ENCODE measurements around the gene MAPK8.

The MAPK8 gene

GRCh38 chr10:48439581-48440041 is 133.1 kb downstream of the MAPK8 start:
- H3K9ac ChIP-seq: no peak overlapping the region
- H3K36me3 ChIP-seq (ENCODE audit: control insufficient read depth, insufficient read depth, low read length): no peaks in the 10 kb centered on the region
- no peaks in the 10 kb centered on the region for H3K9me3 ChIP-seq (ENCODE audit: control insufficient read depth, low read length)
- H3K4me2 ChIP-seq (ENCODE audit: low read length): peak overlapping the region; percentile 40
- peak overlapping the region; percentile 88 for H3K27ac ChIP-seq
- H3K27me3 ChIP-seq (ENCODE audit: control insufficient read depth, insufficient read depth, low read length): no peaks in the 10 kb centered on the region
- TF ChIP-seq CTCF (IDR thresholded peaks at IDR 0.05): no peak
- H2AFZ ChIP-seq: peak overlapping the region; percentile 70
- H3K79me2 ChIP-seq: no peaks in the 10 kb centered on the region
- H3K4me1 ChIP-seq: peaks cover 27% of the 10 kb centered on the region
- H3K4me3 ChIP-seq (ENCODE audit: low read depth, low read length): no peak overlapping the region

- no peak overlapping the region for H3K4me2 ChIP-seq (ENCODE audit: low read length)
- no peaks in the 10 kb centered on the region for H3K79me2 ChIP-seq
- no peaks in the 10 kb centered on the region for H3K27me3 ChIP-seq (ENCODE audit: control insufficient read depth, insufficient read depth, low read length)
- peaks cover 37% of the 10 kb centered on the region for H3K4me1 ChIP-seq
- H3K36me3 ChIP-seq (ENCODE audit: control insufficient read depth, insufficient read depth, low read length): no peaks in the 10 kb centered on the region
- TF ChIP-seq CTCF (IDR thresholded peaks at IDR 0.05): no peak
- H3K27ac ChIP-seq: peak overlapping the region; percentile 88
- no peaks in the 10 kb centered on the region for H3K9me3 ChIP-seq (ENCODE audit: control insufficient read depth, low read length)
- H2AFZ ChIP-seq: no peak overlapping the region
- no peak overlapping the region for H3K4me3 ChIP-seq (ENCODE audit: low read depth, low read length)
- H3K9ac ChIP-seq: no peak overlapping the region
Observed at GRCh38 chr10:48440771-48441170, 134.3 kb downstream of the MAPK8 start.

- TF ChIP-seq CTCF (IDR thresholded peaks at IDR 0.05): no peak
- H3K4me1 ChIP-seq: peaks cover 32% of the 10 kb centered on the region
- no peak overlapping the region for H2AFZ ChIP-seq
- no peak overlapping the region for H3K4me2 ChIP-seq (ENCODE audit: low read length)
- H3K36me3 ChIP-seq (ENCODE audit: control insufficient read depth, insufficient read depth, low read length): no peaks in the 10 kb centered on the region
- no peak overlapping the region for H3K27ac ChIP-seq
- peaks cover 4% of the 10 kb centered on the region for H3K79me2 ChIP-seq
- no peak overlapping the region for H3K4me3 ChIP-seq (ENCODE audit: low read depth, low read length)
- H3K9me3 ChIP-seq (ENCODE audit: control insufficient read depth, low read length): no peaks in the 10 kb centered on the region
- no peak overlapping the region for H3K9ac ChIP-seq
- H3K27me3 ChIP-seq (ENCODE audit: control insufficient read depth, insufficient read depth, low read length): no peaks in the 10 kb centered on the region
Observed at GRCh38 chr10:48442090-48442808, 135.8 kb downstream of the MAPK8 start.

GRCh38 chr10:48442809-48443177 is 136.3 kb downstream of the MAPK8 start:
- Histone ChIP-seq H3K27ac (no peak overlapping the region), H2AFZ (no peak overlapping the region), H3K9ac (no peak overlapping the region), H3K9me3 (ENCODE audit: control insufficient read depth, low read length) (no peaks in the 10 kb centered on the region), H3K4me2 (ENCODE audit: low read length) (no peak overlapping the region), H3K79me2 (peaks cover 7% of the 10 kb centered on the region), H3K4me3 (ENCODE audit: low read depth, low read length) (no peak overlapping the region), H3K4me1 (peaks cover 29% of the 10 kb centered on the region), H3K36me3 (ENCODE audit: control insufficient read depth, insufficient read depth, low read length) (no peaks in the 10 kb centered on the region), H3K27me3 (ENCODE audit: control insufficient read depth, insufficient read depth, low read length) (no peaks in the 10 kb centered on the region)
- TF ChIP-seq CTCF (IDR thresholded peaks at IDR 0.05): no peak

- H3K9ac ChIP-seq: no peak overlapping the region
- H3K79me2 ChIP-seq: peaks cover 10% of the 10 kb centered on the region
- no peaks in the 10 kb centered on the region for H3K36me3 ChIP-seq (ENCODE audit: control insufficient read depth, insufficient read depth, low read length)
- H3K4me2 ChIP-seq (ENCODE audit: low read length): no peak overlapping the region
- H3K9me3 ChIP-seq (ENCODE audit: control insufficient read depth, low read length): no peaks in the 10 kb centered on the region
- H2AFZ ChIP-seq: peak overlapping the region; percentile 38
- TF ChIP-seq CTCF (IDR thresholded peaks at IDR 0.05): no peak
- no peaks in the 10 kb centered on the region for H3K27me3 ChIP-seq (ENCODE audit: control insufficient read depth, insufficient read depth, low read length)
- H3K4me3 ChIP-seq (ENCODE audit: low read depth, low read length): no peak overlapping the region
- H3K4me1 ChIP-seq: peaks cover 25% of the 10 kb centered on the region
- no peak overlapping the region for H3K27ac ChIP-seq
Observed at GRCh38 chr10:48444266-48444665, 137.8 kb downstream of the MAPK8 start.

Data from parathyroid adenoma (tissue), 2 donors.